H54 (cell line): ENCODE data around the gene TMEM240.

Experiments used
- DNase-seq: peaks from one replicate; pipeline ENCODE4 v3.0.0; 2011; ENCODE audit warnings: low spot score, mixed read lengths; ENCODE audit not compliant: insufficient read length
- FAIRE-seq: peaks from 3 replicates; lab custom pipeline; 2011; peaks lifted over from hg19 to GRCh38; lab: Jason Lieb, UNC
- POLR2A ChIP-seq: IDR thresholded peaks from 2 replicates; pipeline ENCODE4 v1.6.1; 2011; ENCODE audit warnings: low read depth, mild to moderate bottlenecking, low read length

Gene TMEM240

GRCh38 chr1:1552263-1552639, 11.8 kb upstream of the TMEM240 start:
- no peak for TF ChIP-seq POLR2A
- no peak for FAIRE-seq
- DNase-seq: no peak

DNA sequence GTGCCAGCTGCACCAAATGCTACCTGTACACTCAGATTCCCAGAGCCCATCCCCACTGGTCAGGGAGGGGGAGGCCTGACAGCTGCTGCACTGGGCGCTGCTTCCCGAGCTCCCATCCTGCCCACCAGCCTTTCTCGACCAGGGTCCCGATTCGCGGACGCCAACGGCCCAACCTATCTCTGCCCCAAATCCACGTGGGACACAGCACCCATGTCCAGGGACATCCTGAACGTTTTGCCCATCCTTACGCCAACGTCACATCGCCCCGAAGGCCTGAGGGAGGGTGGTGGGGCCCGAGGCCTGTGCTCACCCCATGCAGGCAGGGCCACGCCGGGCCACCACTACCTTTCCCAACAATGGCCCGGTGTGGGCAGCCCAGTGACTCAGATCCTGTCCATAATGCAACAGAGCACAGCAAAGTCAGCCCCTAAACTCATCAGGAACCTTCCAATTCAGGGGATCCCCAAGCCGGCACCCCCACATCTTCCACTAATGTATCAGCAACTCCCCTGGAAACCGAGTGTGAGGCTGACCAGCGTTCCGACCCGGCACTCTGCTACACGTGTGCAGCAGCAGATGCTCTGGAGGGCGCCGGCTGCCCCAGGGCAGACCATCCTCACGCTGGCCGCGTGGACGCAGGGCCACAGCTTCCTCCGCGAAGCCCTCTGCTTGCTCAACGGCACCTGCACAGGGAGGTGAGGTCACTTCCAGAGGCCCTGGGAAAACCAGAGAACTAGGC, 11.3 kb upstream of the TMEM240 start:
- TF ChIP-seq POLR2A: no peak
- no peak for DNase-seq
- FAIRE-seq: no peak

- no peak for TF ChIP-seq POLR2A
- no peak for FAIRE-seq
- DNase-seq: no peak
These were observed 10.4 kb upstream of the TMEM240 start for GRCh38 chr1:1550591-1551432.

DNA sequence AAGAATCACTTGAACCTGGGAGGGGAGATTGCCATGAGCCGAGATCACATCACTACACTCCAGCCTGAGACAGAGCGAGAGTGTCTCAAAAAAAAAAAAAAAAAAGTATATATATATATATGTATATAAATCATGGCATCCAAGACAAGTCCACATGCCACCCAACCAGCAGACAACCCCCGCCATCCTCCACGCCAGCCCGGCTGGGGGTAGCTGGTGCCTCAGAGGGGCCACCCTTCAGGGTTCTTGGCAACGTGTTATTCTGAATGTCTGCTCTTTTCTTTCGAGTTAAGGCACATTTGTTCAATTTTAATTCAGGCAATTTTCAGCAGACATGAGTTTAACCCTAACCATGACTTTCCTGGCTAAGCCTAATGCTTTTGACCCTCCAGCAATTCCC, 9.7 kb upstream of the TMEM240 start:
- FAIRE-seq: no peak
- DNase-seq: no peak
- TF ChIP-seq POLR2A: no peak

GRCh38 chr1:1548591-1548990, 8.2 kb upstream of the TMEM240 start:
- FAIRE-seq (no peak), DNase-seq (no peak)
- TF ChIP-seq POLR2A: no peak

DNA sequence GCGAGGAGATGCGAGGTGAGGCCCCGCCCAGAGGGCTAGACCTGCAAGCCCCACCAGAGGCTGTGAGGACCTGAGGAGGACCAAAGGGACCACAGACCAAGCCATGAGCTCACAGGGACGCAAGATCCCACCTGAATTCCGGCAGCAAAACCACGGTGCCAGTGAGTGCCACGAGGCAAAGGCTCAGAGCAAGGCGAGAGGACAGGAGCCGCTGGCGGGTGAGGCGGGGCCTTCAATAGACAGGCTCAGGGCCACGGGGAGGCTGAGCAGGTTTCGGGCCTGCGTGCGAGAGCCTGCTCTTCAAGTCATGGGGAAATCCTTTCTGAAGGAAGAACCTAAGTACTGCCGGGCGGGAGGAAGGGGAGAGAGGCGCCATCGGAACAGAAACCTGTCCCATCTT, 7.1 kb upstream of the TMEM240 start:
- DNase-seq (no peak), FAIRE-seq (no peak)
- no peak for TF ChIP-seq POLR2A

- DNase-seq (no peak), FAIRE-seq (no peak)
- TF ChIP-seq POLR2A: no peak
These were observed 6.6 kb upstream of the TMEM240 start for GRCh38 chr1:1547011-1547410.

- no peak for FAIRE-seq
- TF ChIP-seq POLR2A: no peak
- no peak for DNase-seq
These were observed 5.7 kb upstream of the TMEM240 start for GRCh38 chr1:1545946-1546737.

DNA sequence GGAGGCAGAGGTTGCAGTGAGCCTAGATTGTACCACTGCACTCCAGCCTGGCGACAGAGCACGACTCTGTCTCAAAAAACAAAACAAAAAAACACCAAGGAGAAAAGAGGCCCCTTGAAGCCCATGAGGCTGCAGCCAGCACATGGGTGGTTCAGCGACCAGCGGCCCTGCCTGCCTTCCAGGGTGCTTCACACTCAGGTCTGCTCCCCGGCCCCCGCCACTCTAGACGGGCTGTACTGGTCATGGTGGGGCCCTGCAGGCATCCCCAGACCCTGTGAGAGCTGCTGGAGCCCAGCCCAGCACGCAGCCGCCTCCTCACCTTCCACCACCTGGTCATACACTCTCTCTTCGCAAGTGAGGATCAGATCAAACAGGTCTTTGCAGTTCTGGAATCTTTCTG, 4.1 kb upstream of the TMEM240 start:
- DNase-seq (no peak), FAIRE-seq (no peak)
- no peak for TF ChIP-seq POLR2A

DNA sequence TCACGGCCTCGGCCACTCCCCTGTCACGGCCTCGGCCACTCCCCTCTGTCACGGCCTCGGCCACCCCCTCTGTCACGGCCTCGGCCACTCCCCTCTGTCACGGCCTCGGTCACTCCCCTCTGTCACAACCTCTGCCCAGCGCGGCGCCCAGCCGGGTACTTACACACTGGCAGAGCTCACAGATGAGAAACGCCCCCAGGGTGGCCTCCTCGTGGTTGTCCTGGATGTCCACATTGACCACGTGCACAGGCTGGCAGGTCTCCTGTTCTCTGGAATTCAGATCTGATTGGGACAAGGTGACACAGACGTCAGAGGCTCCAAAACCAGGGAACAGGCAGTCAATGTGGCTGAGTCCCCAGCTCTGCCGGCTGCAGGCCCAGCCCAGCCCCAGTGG, 3.3 kb upstream of the TMEM240 start:
- FAIRE-seq (no peak), DNase-seq (no peak)
- TF ChIP-seq POLR2A: no peak

- no peak for FAIRE-seq
- DNase-seq: no peak
- TF ChIP-seq POLR2A: no peak
These were observed 2.6 kb upstream of the TMEM240 start for GRCh38 chr1:1542766-1543705.

DNA sequence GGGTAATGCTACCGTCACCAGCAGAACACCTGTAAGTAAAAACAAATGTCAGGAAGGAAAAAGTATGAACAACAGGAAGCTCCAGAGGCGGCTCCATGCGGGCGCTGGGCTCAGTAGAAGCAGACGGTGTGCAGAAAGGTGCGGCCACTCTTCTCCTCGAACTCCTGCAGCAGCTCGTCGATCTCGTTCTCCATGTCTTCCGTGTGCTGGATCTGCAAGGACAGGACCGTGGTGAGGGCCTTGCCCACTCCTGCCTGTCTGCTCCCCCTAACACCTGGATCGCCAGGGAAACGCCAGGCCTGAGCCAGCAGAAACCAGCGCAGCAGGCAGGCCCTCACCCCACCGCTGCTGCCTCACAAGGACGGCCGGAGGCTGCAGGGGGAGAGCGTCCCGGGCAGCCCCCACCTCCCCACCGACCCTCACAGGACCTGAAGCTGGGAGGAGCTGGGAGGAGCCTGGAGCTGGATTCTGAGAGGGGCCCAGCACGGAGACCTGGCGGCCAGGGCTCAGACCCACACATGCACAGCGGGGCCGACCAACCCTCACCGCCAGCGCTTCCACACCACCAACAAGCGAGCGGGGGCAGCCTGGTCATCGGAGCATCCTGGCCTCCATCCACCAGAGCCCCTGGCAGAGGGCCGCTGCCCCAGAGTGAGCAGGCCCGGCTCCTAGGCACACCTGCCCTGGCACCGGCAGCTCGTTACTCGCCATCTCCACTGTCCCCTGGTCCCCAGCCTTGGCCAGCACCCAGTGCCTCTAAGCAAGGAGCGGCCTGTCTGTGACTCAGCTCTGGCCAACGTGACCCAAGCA, 1.7 kb upstream of the TMEM240 start:
- FAIRE-seq: no peak

More for the DNA sequence above, 1.7 kb upstream of the TMEM240 start:
- TF ChIP-seq POLR2A: no peak
- DNase-seq: no peak
